ENCODE data around the gene TEKT5.

TEKT5 gene

DNA sequence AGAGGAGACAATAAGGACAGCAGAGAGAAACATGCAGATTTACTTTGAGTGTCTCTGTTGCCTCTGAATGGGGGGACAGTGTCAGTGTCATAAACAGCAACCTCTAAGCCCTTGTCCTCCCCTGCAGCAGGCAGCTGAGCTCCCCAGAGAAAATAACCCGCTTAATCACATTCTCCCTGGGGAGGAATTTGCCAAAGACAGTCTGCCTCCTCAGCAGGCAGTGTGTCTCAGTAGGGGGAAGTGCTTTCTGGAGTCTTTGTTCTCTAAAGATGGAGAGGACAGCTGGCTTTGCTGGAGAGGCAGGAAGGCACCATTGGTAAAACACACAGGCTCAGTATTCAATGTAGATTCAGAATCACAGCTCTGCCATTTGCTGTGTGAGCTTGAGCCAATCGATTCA, 16.1 kb downstream of the TEKT5 start:
- DNase-seq (ENCODE audit: insufficient read length, low spot score) (no peak), FAIRE-seq (no peak)
- TF ChIP-seq POLR2A (IDR thresholded peaks at IDR 0.05; ENCODE audit: low read depth, low read length): no peak
- no peak for TF ChIP-seq POLR2AphosphoS5 (IDR thresholded peaks at IDR 0.05; ENCODE audit: low read depth, low read length)
- no peak for TF ChIP-seq SPI1 (IDR thresholded peaks at IDR 0.05; ENCODE audit: low read depth, low read length)
- TF ChIP-seq TAF1 (IDR thresholded peaks at IDR 0.05; ENCODE audit: low read depth, low read length): no peak
- no peak for TF ChIP-seq POU2F2 (IDR thresholded peaks at IDR 0.05; ENCODE audit: low read depth, low read length)
- TF ChIP-seq PAX5 (IDR thresholded peaks at IDR 0.05; ENCODE audit: insufficient read depth, low read length, severe bottlenecking): no peak

DNA sequence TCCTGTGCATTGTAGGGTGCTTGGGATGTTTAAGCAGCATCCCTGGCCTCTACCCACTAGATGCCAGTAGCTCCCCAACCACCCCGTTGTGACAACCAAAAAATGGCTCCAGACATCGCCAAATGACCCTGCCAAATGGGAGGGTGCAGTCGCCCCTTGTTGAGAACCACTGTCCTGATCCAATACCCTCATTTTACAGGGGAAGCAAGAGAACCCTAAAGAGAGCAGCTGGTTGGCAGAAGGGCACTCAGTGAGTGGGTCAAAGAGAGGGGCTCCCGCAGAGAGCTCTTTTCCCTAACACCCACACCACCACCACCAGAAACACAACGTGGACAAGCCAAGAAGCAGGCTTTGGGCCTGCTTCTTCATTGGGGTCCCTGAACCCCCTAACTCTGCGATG, 18.4 kb downstream of the TEKT5 start:
- DNase-seq (ENCODE audit: insufficient read length, low spot score) (no peak), FAIRE-seq (no peak)
- no peak for TF ChIP-seq SPI1 (IDR thresholded peaks at IDR 0.05; ENCODE audit: low read depth, low read length)
- TF ChIP-seq POLR2A (IDR thresholded peaks at IDR 0.05; ENCODE audit: low read depth, low read length): no peak

DNA sequence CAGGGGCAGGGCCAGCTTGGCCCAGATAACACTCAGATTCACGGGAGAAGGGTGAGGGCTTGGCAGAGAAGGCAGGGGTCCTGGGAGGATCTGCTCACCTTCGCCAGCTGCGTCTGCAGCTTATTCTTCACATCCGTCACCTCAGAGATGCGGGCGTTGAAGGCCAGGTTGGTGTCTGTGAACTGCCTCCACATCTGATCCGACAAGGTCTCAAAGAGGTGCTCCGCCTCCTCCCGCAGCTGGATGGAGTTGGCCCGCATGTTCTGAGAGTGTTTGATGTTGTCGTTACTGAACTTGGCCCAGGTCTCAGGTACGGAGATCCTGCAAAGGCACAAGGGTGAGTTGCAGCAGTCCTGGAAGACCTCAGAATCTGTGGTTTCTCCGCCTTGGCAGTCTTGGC, 18.9 kb downstream of the TEKT5 start:
- TF ChIP-seq PAX5 (IDR thresholded peaks at IDR 0.05; ENCODE audit: insufficient read depth, low read length, severe bottlenecking): no peak
- TF ChIP-seq SPI1 (IDR thresholded peaks at IDR 0.05; ENCODE audit: low read depth, low read length): no peak
- no peak for TF ChIP-seq TAF1 (IDR thresholded peaks at IDR 0.05; ENCODE audit: low read depth, low read length)
- FAIRE-seq (no peak), DNase-seq (ENCODE audit: insufficient read length, low spot score) (no peak)

DNA sequence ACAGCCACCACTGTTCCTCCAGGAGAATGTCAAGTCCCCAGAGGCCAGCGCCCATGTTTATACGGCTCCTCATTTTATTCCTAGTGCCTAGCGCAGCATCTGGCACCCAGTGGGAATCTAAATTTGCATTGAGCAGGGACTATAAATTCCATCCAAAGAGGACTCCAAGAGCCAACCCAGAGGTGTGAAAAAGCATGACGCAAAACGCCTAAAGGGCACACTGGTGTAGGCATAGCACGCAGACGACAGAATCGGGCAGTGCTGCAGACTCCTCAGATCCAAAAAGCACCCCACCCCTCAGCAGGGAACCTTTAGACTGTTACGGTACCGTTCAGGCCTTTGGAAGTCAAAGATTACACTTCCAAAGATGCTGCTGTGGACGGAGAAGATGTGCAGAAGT, 19.5 kb downstream of the TEKT5 start:
- DNase-seq (ENCODE audit: insufficient read length, low spot score): no peak
- no peak for TF ChIP-seq POLR2AphosphoS5 (IDR thresholded peaks at IDR 0.05; ENCODE audit: low read depth, low read length)
- no peak for TF ChIP-seq PAX5 (IDR thresholded peaks at IDR 0.05; ENCODE audit: insufficient read depth, low read length, severe bottlenecking)
- TF ChIP-seq POLR2A (IDR thresholded peaks at IDR 0.05; ENCODE audit: low read depth, low read length): no peak
- TF ChIP-seq SPI1 (IDR thresholded peaks at IDR 0.05; ENCODE audit: low read depth, low read length): no peak
- FAIRE-seq: no peak

DNA sequence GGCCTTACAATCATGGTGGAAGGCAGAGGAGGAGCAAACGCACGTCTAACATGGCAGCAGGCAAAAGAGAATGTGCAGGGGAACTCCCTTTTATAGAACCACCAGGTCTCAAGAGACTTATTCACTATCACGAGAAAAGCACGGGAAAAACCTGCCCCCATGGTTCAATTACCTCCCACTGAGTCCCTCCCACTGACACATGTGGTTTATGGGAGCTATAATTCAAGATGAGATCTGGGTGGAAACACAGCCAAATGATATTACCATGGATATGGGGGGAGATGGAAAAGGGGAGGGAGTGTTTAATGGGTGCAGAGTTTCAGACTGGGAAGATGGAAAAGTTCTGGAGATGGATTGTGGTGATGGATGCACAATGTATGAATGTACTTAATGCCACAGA, 23.0 kb downstream of the TEKT5 start:
- FAIRE-seq: no peak
- no peak for TF ChIP-seq POU2F2 (IDR thresholded peaks at IDR 0.05; ENCODE audit: low read depth, low read length)
- no peak for TF ChIP-seq POLR2A (IDR thresholded peaks at IDR 0.05; ENCODE audit: low read depth, low read length)
- no peak for TF ChIP-seq PAX5 (IDR thresholded peaks at IDR 0.05; ENCODE audit: insufficient read depth, low read length, severe bottlenecking)
- TF ChIP-seq POLR2AphosphoS5 (IDR thresholded peaks at IDR 0.05; ENCODE audit: low read depth, low read length): no peak
- TF ChIP-seq SPI1 (IDR thresholded peaks at IDR 0.05; ENCODE audit: low read depth, low read length): no peak
- TF ChIP-seq TAF1 (IDR thresholded peaks at IDR 0.05; ENCODE audit: low read depth, low read length): no peak
- DNase-seq (ENCODE audit: insufficient read length, low spot score): no peak

DNA sequence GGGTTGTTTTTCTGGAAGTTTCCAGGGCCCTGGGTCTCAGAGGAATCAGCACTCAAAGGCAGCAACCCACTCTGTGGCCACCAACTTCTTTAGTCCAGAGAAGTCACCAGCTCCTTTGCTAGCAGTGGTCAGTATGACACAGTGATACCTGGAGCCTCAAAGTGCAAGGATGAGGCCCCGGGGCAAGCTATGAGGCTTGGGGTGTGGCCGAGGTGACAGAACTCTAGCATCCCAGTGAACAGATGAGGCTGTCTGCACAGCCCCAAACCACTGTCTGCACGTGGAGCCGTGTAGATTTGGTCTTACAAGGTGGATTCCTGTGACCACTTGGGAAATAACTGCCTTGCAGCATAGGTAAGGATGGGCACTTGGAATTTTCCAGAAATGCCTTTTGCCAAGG, 24.9 kb downstream of the TEKT5 start:
- FAIRE-seq: no peak
- no peak for TF ChIP-seq TAF1 (IDR thresholded peaks at IDR 0.05; ENCODE audit: low read depth, low read length)
- no peak for TF ChIP-seq PAX5 (IDR thresholded peaks at IDR 0.05; ENCODE audit: insufficient read depth, low read length, severe bottlenecking)
- TF ChIP-seq SPI1 (IDR thresholded peaks at IDR 0.05; ENCODE audit: low read depth, low read length): no peak
- no peak for TF ChIP-seq POLR2AphosphoS5 (IDR thresholded peaks at IDR 0.05; ENCODE audit: low read depth, low read length)
- no peak for TF ChIP-seq POU2F2 (IDR thresholded peaks at IDR 0.05; ENCODE audit: low read depth, low read length)
- no peak for TF ChIP-seq POLR2A (IDR thresholded peaks at IDR 0.05; ENCODE audit: low read depth, low read length)
- no peak for DNase-seq (ENCODE audit: insufficient read length, low spot score)

DNA sequence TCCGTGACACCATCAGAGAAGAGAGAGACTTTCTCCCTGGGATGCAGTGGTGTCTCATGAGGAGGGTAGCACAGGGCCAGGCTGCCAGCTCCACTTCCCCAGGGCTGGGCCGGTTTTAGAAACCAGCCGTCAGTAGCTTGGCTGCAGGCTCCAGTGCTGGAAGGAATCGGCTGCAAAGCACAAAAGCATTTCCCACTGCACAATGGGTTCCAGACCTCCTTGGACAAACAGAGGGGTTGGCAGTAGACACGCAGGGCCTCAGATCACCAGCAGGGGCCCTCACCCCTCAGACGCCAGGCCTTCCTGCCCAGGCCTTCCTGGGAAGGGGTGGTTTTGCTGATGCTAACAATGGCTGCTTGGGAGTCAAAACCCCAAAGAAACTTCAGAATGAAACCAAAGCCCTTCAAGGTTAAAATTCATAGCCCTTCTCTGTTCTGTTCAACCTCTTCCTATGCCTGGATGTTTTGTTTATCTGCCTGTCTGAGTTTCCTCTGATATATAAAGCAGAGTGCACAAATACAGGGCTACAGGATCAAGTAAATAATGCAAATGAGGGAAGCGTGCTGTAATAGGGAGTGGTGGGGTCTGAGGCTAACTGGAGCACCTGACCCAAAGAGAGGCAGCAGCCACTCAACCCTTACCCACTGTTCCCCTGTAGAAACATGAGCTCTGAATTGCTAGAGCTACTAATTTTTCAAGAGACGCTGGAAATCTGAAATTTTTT, 26.2 kb downstream of the TEKT5 start:
- DNase-seq (ENCODE audit: insufficient read length, low spot score) (peak; percentile 31), FAIRE-seq (peak; percentile 51)
- TF ChIP-seq POLR2AphosphoS5 (IDR thresholded peaks at IDR 0.05; ENCODE audit: low read depth, low read length) (no peak), TAF1 (IDR thresholded peaks at IDR 0.05; ENCODE audit: low read depth, low read length) (no peak), POU2F2 (IDR thresholded peaks at IDR 0.05; ENCODE audit: low read depth, low read length) (no peak), PAX5 (IDR thresholded peaks at IDR 0.05; ENCODE audit: insufficient read depth, low read length, severe bottlenecking) (no peak), POLR2A (IDR thresholded peaks at IDR 0.05; ENCODE audit: low read depth, low read length) (no peak), SPI1 (IDR thresholded peaks at IDR 0.05; ENCODE audit: low read depth, low read length) (no peak)

DNA sequence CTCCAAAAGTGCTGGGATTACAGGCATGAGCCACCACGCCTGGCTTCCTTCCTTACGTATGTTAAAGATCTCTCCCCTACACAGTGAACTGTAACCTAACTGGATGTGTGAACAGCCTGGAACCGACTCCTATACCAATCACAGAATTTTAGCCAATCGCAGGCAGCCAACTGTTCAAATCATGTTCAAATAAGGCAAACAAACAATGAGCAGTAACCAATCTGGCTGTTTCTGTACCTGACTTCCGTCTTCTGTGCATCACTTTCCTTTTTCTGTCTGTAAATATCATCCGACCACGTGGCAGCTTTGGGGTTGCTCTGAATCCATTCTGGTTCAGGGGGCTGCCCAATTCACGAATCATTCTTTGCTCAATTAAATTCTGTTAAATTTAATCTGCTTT, 27.5 kb downstream of the TEKT5 start:
- TF ChIP-seq TAF1 (IDR thresholded peaks at IDR 0.05; ENCODE audit: low read depth, low read length): no peak
- no peak for TF ChIP-seq POLR2A (IDR thresholded peaks at IDR 0.05; ENCODE audit: low read depth, low read length)
- TF ChIP-seq POU2F2 (IDR thresholded peaks at IDR 0.05; ENCODE audit: low read depth, low read length): no peak
- TF ChIP-seq POLR2AphosphoS5 (IDR thresholded peaks at IDR 0.05; ENCODE audit: low read depth, low read length): no peak
- TF ChIP-seq SPI1 (IDR thresholded peaks at IDR 0.05; ENCODE audit: low read depth, low read length): no peak
- TF ChIP-seq PAX5 (IDR thresholded peaks at IDR 0.05; ENCODE audit: insufficient read depth, low read length, severe bottlenecking): no peak
- DNase-seq (ENCODE audit: insufficient read length, low spot score): no peak
- no peak for FAIRE-seq

DNA sequence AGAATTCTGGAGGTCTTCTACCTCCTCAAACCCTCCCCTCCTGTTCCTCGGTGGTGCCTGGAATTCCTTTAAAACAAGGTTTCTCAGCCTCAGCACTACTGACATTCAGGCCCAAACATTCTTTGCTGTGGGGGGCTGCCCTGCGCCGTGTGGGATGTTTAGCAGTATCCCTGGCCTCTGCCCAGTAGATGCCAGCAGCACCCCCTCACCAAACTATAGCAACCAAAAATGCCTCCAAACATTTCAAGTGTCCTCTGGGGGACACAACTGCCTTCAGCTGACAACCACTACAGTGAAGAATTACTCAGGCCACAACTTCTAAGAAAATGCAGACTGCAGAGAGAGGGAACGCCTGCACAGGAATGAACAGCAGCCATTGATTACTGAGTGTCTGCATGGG, 28.4 kb downstream of the TEKT5 start:
- DNase-seq (ENCODE audit: insufficient read length, low spot score): no peak
- FAIRE-seq: no peak
- TF ChIP-seq SPI1 (IDR thresholded peaks at IDR 0.05; ENCODE audit: low read depth, low read length): no peak
- TF ChIP-seq POLR2AphosphoS5 (IDR thresholded peaks at IDR 0.05; ENCODE audit: low read depth, low read length): no peak
- TF ChIP-seq POU2F2 (IDR thresholded peaks at IDR 0.05; ENCODE audit: low read depth, low read length): no peak
- no peak for TF ChIP-seq POLR2A (IDR thresholded peaks at IDR 0.05; ENCODE audit: low read depth, low read length)
- TF ChIP-seq TAF1 (IDR thresholded peaks at IDR 0.05; ENCODE audit: low read depth, low read length): no peak
- no peak for TF ChIP-seq PAX5 (IDR thresholded peaks at IDR 0.05; ENCODE audit: insufficient read depth, low read length, severe bottlenecking)

DNA sequence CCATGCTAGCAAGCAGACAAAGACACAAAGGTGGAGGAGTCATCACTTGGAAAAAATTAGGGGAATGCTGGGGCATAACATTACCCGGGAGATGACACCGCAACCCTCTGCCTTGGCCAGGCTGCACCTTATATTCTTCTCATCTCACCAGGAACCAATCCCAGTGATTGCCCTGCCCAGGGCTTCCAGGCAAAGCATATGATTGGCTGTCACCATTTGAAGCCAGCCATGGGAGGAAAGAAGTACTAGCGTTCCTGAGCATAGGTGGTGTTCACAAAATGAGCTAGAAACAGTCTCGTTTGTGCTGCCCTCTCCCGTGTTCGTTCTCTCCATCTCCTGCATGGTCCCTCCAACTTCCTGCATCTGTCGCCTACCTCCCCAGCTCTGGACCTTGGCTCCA, 29.6 kb downstream of the TEKT5 start:
- DNase-seq (ENCODE audit: insufficient read length, low spot score) (no peak), FAIRE-seq (no peak)
- no peak for TF ChIP-seq TAF1 (IDR thresholded peaks at IDR 0.05; ENCODE audit: low read depth, low read length)
- TF ChIP-seq POLR2A (IDR thresholded peaks at IDR 0.05; ENCODE audit: low read depth, low read length): no peak
- TF ChIP-seq SPI1 (IDR thresholded peaks at IDR 0.05; ENCODE audit: low read depth, low read length): no peak
- no peak for TF ChIP-seq POLR2AphosphoS5 (IDR thresholded peaks at IDR 0.05; ENCODE audit: low read depth, low read length)
- no peak for TF ChIP-seq PAX5 (IDR thresholded peaks at IDR 0.05; ENCODE audit: insufficient read depth, low read length, severe bottlenecking)
- no peak for TF ChIP-seq POU2F2 (IDR thresholded peaks at IDR 0.05; ENCODE audit: low read depth, low read length)

Measured in GM12891 (cell line).